HFFc6 (cell line): Measurements from ENCODE around the gene MAN1B1. TPM values are rescaled to one million over a fixed set of nuclear protein-coding genes. Genes with fewer than 3 reads are reported as not detected.

Experiments used
- DNase-seq: peaks from one replicate; pipeline ENCODE4 v3.0.0-alpha.2; 2018
- H3K27ac Mint-ChIP-seq: 2 replicates; pipeline ENCODE4 v1.8.0; 2020; ENCODE audit warnings: mild to moderate bottlenecking, mixed read lengths
- H3K27me3 Mint-ChIP-seq: 2 replicates; pipeline ENCODE4 v1.8.0; 2021; ENCODE audit warnings: mild to moderate bottlenecking, moderate library complexity, mixed read lengths; ENCODE audit not compliant: insufficient read depth
- H3K36me3 Mint-ChIP-seq: 2 replicates; pipeline ENCODE4 v1.8.0; 2021; ENCODE audit warnings: low read depth, mixed read lengths
- H3K4me1 Mint-ChIP-seq: 2 replicates; pipeline ENCODE4 v1.8.0; 2020; ENCODE audit warnings: low read depth, mixed read lengths
- H3K4me3 Mint-ChIP-seq: 2 replicates; pipeline ENCODE4 v1.8.0; 2020; ENCODE audit warnings: mild to moderate bottlenecking, moderate library complexity, mixed read lengths
- H3K9me3 Mint-ChIP-seq: 2 replicates; pipeline ENCODE4 v1.8.0; 2020; ENCODE audit warnings: mild to moderate bottlenecking, mixed read lengths
- CTCF ChIP-seq: fragments of 200-600 bp; sonication (generic); IDR thresholded peaks from 2 replicates; pipeline ENCODE4 v1.5.0; 2021; ENCODE audit warnings: antibody characterized with exemption, mild to moderate bottlenecking
- total RNA-seq, 6 experiments: library from RNA; stranded (reverse); fragmentation: NEBNext Ultra II Directional; extraction: Animal tissue kit (Norgen Biotek cat#: 25700); gene quantifications; 2 replicates in 1 of 6; 3 replicates in 5 of 6; pipeline ENCODE4 v1.2.3, GENCODE V29; 2021

The MAN1B1 gene
- total RNA-seq, 6 experiments from 2014 or later, result 70.1 to 90.2 (median 77.6) TPM

GRCh38 chr9:137111788-137112563 lies 25.2 kb downstream of the MAN1B1 start:
- Mint-ChIP-seq H3K27me3 (no peaks in the 10 kb centered on the region; the same call in 1 of the 2 replicates), H3K4me1 (no peaks in the 10 kb centered on the region), H3K27ac (no peak overlapping the region), H3K9me3 (no peaks in the 10 kb centered on the region), H3K36me3 (no peaks in the 10 kb centered on the region; the same call in 1 of the 2 replicates), H3K4me3 (no peak overlapping the region)
- DNase-seq, result no peak
- TF ChIP-seq CTCF, result no peak

GRCh38 chr9:137112564-137113384 lies 26.0 kb downstream of the MAN1B1 start:
- no peak for TF ChIP-seq CTCF

GRCh38 chr9:137113385-137114159 lies 26.8 kb downstream of the MAN1B1 start:
- no peaks in the 10 kb centered on the region for H3K4me1 Mint-ChIP-seq
- DNase-seq, result no peak
- no peak overlapping the region for H3K27ac Mint-ChIP-seq
- H3K36me3 Mint-ChIP-seq, result no peaks in the 10 kb centered on the region; the same call in 1 of the 2 replicates
- no peaks in the 10 kb centered on the region; the same call in 1 of the 2 replicates for H3K27me3 Mint-ChIP-seq
- peak; percentile 22; the same call in 1 of the 2 replicates for TF ChIP-seq CTCF
- H3K9me3 Mint-ChIP-seq, result no peaks in the 10 kb centered on the region
- peak overlapping the region; percentile 53 for H3K4me3 Mint-ChIP-seq

More at GRCh38 chr9:137112564-137113384, 26.0 kb downstream of the MAN1B1 start:
- Mint-ChIP-seq H3K4me1 (no peaks in the 10 kb centered on the region), H3K36me3 (no peaks in the 10 kb centered on the region; the same call in 1 of the 2 replicates), H3K27me3 (no peaks in the 10 kb centered on the region; the same call in 1 of the 2 replicates), H3K27ac (no peak overlapping the region), H3K4me3 (peak overlapping the region; percentile 53; the same call in 1 of the 2 replicates), H3K9me3 (no peaks in the 10 kb centered on the region)
- DNase-seq, result no peak

GRCh38 chr9:137114220-137114612 lies 27.4 kb downstream of the MAN1B1 start:
- no peaks in the 10 kb centered on the region; the same call in 1 of the 2 replicates for H3K36me3 Mint-ChIP-seq
- no peak for DNase-seq
- H3K27me3 Mint-ChIP-seq, result no peaks in the 10 kb centered on the region; the same call in 1 of the 2 replicates
- peak overlapping the region; percentile 43; the same call in 1 of the 2 replicates for H3K4me3 Mint-ChIP-seq
- no peaks in the 10 kb centered on the region for H3K4me1 Mint-ChIP-seq
- no peak overlapping the region for H3K27ac Mint-ChIP-seq
- H3K9me3 Mint-ChIP-seq, result no peaks in the 10 kb centered on the region
- TF ChIP-seq CTCF, result no peak
